Measurements from ENCODE around the gene LPIN2.

LPIN2 gene

GRCh38 chr18:2986150-2986865 is 26.6 kb downstream of the LPIN2 start:
- CTCF ChIA-PET: interaction anchor here (0.6 to 2.5 kb wide), 13 partner anchors 8 to 69 kb away, joined by 3 to 17 read pairs (median 6); no protein-coding TSS in a partner anchor
- no peak overlapping the region for H3K4me3 ChIP-seq (ENCODE audit: low read depth, low read length)
- no peak for DNase-seq (ENCODE audit: low read depth, low spot score)
- TF ChIP-seq CTCF (IDR thresholded peaks at IDR 0.05; ENCODE audit: insufficient read depth, low read length, missing control alignments): no peak
- POLR2A ChIA-PET: interaction anchor here (0.6 to 0.8 kb wide), 2 partner anchors 277 to 466 kb away, joined by 3 to 5 read pairs; no protein-coding TSS in a partner anchor

DNA sequence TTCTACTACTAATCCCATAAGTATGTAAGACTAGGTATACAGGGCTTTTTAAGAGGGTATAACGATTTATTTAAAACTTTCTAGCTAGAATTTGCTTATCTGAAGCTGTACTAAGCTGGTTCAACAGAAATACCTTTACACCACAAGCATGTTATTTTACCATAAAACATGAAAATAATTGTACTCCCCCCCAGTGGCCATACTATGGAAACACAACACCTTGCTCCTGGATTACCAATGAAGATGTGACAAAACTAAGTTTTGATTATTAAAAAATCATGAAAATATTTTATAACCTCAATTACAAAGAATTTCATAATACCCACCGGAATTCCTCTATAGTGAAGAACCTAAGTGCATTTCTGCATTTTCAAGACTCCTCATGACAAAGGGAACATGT is 27.3 kb downstream of the LPIN2 start:
- H3K4me3 ChIP-seq (ENCODE audit: low read depth, low read length): no peak overlapping the region
- TF ChIP-seq CTCF (IDR thresholded peaks at IDR 0.05; ENCODE audit: insufficient read depth, low read length, missing control alignments): no peak
- ChIA-PET CTCF (interaction anchor here (0.8 to 2.5 kb wide), 16 partner anchors 9 to 261 kb away, joined by 3 to 17 read pairs (median 5); no protein-coding TSS in a partner anchor), POLR2A (interaction anchor here (0.6 kb wide), 1 partner anchor 278 kb away, joined by 5 read pairs; no protein-coding TSS in a partner anchor)
- DNase-seq (ENCODE audit: low read depth, low spot score): no peak

- no peak for DNase-seq (ENCODE audit: low read depth, low spot score)
- POLR2A ChIA-PET: no interaction called here
- H3K4me3 ChIP-seq (ENCODE audit: low read depth, low read length): no peak overlapping the region
Observed at GRCh38 chr18:2984703-2985261, 28.2 kb downstream of the LPIN2 start.

GRCh38 chr18:2984091-2984490 is 28.9 kb downstream of the LPIN2 start:
- no peak for TF ChIP-seq CTCF (IDR thresholded peaks at IDR 0.05; ENCODE audit: insufficient read depth, low read length, missing control alignments)
- ChIA-PET CTCF (interaction anchor here (1.1 kb wide), 1 partner anchor 22 kb away, joined by 3 read pairs; no protein-coding TSS in a partner anchor), POLR2A (no interaction called here)
- H3K4me3 ChIP-seq (ENCODE audit: low read depth, low read length): no peak overlapping the region
- DNase-seq (ENCODE audit: low read depth, low spot score): no peak

More at GRCh38 chr18:2984703-2985261, 28.2 kb downstream of the LPIN2 start:
- no peak for TF ChIP-seq CTCF (IDR thresholded peaks at IDR 0.05; ENCODE audit: insufficient read depth, low read length, missing control alignments)
- CTCF ChIA-PET: interaction anchor here (0.9 to 2.5 kb wide), 14 partner anchors 9 to 261 kb away, joined by 3 to 17 read pairs (median 6); no protein-coding TSS in a partner anchor

DNA sequence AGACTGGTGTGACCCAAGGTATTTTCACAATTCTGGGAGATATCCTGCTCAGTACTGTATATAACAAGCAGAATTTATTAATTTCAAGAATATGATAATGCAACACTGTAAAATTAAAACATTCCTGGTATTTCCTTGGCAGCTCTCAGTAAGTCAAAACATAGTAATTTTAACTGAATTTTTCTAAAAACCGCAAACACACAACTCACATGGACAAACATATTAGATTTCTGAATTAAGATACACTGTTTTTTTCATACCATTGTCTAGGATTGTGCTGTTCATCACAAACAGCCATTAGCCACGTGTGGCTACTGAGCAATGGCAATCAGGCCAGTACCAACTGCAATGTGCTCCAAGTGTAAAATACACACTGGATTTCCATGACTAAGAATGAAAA is 29.6 kb downstream of the LPIN2 start:
- no peak for DNase-seq (ENCODE audit: low read depth, low spot score)
- no peak overlapping the region for H3K4me3 ChIP-seq (ENCODE audit: low read depth, low read length)
- ChIA-PET POLR2A (no interaction called here), CTCF (interaction anchor here (0.8 to 1.4 kb wide), 6 partner anchors 10 to 80 kb away, joined by 3 read pairs; no protein-coding TSS in a partner anchor)
- TF ChIP-seq CTCF (IDR thresholded peaks at IDR 0.05; ENCODE audit: insufficient read depth, low read length, missing control alignments): no peak
